Vagina (tissue), 2 donors: ENCODE results near the gene PIEZO1.

Source experiments
- POLR2A ChIP-seq, 2 donors: fragments of 450-650 bp; IDR thresholded peaks; one replicate each; pipeline ENCODE4 v1.6.1; 2017; ENCODE audit warnings: antibody characterized with exemption in 2 of 2, mild to moderate bottlenecking in 2 of 2, moderate library complexity in 2 of 2
- TF ChIP-seq, protein P1 (sequence below), 3 experiments: fragments of 450-650 bp in 2 of 3; fragments of 200-600 bp in 1 of 3; sonication (generic) in 1 of 3; IDR thresholded peaks; one replicate each; pipeline ENCODE4 v1.5.1; 2017 to 2019; ENCODE audit warnings: antibody characterized with exemption in 3 of 3, mild to moderate bottlenecking in 2 of 3, moderate library complexity in 2 of 3

DNA sequence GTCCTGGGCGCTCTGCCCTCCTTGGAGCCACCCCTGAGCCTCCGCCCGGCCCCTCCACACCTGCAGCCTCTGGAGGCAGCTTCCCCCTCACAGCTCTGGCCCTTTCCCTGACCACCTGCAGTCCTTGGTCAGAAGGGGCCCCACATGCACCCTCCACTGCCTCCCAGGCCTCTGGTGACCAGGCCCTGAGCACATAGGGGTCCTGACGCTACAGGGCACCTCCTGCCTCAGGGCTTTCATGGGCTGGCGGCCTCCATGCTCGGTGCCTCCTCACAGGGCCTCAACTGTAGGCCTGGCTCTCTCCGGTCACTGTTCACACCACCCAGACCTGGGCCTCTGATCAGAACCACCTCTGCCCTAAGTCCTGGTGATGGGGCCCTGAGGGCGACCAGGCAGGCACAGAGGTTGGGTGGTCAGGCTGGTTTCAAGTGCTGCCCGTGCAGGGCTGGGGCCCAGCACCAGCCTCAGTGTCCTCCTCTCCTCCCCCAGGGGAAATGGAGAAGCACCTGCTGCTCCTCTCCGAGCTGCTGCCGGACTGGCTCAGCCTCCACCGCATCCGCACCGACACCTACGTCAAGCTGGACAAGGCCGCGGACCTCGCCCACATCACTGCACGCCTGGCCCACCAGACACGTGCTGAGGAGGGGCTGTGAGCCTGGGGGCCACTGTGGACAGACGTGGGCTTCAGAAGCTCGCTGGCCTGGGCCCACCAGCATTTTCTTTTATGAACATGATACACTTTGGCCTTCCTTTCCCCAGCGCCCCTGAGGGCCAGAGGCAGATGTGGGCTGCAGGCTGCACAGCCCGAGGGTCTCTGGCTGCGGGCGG is 22.8 kb upstream of the PIEZO1 start:
- TF ChIP-seq, protein P1, sequence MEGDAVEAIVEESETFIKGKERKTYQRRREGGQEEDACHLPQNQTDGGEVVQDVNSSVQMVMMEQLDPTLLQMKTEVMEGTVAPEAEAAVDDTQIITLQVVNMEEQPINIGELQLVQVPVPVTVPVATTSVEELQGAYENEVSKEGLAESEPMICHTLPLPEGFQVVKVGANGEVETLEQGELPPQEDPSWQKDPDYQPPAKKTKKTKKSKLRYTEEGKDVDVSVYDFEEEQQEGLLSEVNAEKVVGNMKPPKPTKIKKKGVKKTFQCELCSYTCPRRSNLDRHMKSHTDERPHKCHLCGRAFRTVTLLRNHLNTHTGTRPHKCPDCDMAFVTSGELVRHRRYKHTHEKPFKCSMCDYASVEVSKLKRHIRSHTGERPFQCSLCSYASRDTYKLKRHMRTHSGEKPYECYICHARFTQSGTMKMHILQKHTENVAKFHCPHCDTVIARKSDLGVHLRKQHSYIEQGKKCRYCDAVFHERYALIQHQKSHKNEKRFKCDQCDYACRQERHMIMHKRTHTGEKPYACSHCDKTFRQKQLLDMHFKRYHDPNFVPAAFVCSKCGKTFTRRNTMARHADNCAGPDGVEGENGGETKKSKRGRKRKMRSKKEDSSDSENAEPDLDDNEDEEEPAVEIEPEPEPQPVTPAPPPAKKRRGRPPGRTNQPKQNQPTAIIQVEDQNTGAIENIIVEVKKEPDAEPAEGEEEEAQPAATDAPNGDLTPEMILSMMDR (IDR thresholded peaks at IDR 0.05), result no peak
- TF ChIP-seq POLR2A (IDR thresholded peaks at IDR 0.05), result no peak
